NCI-H2227 (cell line): ENCODE measurements around the gene CENPS.
"Not testable (repeated sequence)": the region's sequence is repeated elsewhere in the genome, so short reads cannot be mapped to it uniquely, and the experiment has no call there.

Experiments
- DNase-seq: peaks from one replicate; lab custom pipeline; 2025; ENCODE audit not compliant: unreplicated experiment; lab: John Stamatoyannopoulos, UW

Gene CENPS

GRCh38 chr1:10418741-10419140 lies 11.5 kb upstream of the CENPS start:
- not testable (repeated sequence) for DNase-seq

GRCh38 chr1:10419351-10419750 lies 10.9 kb upstream of the CENPS start:
- no peak for DNase-seq

GRCh38 chr1:10421637-10422036 lies 8.6 kb upstream of the CENPS start:
- DNase-seq, result no peak

- no peak for DNase-seq
These were observed 6.2 kb upstream of the CENPS start for GRCh38 chr1:10424034-10424433.

GRCh38 chr1:10424651-10425050 lies 5.6 kb upstream of the CENPS start:
- no peak for DNase-seq

- not testable (repeated sequence) for DNase-seq
These were observed 4.3 kb upstream of the CENPS start for GRCh38 chr1:10425826-10426534.

- not testable (repeated sequence) for DNase-seq
These were observed 3.7 kb upstream of the CENPS start for GRCh38 chr1:10426535-10426848.

- no peak for DNase-seq
These were observed 1.2 kb upstream of the CENPS start for GRCh38 chr1:10428984-10429383.

- DNase-seq, result no peak
These were observed 391 bp upstream of the CENPS start for GRCh38 chr1:10429868-10430215.

- no peak for DNase-seq
These were observed 967 bp downstream of the CENPS start for GRCh38 chr1:10431070-10431730.

- no peak for DNase-seq
These were observed 2.9 kb downstream of the CENPS start for GRCh38 chr1:10432910-10433700.

- no peak for DNase-seq
These were observed 3.6 kb downstream of the CENPS start for GRCh38 chr1:10433790-10434189.

- no peak for DNase-seq
These were observed 4.4 kb downstream of the CENPS start for GRCh38 chr1:10434590-10434989.

GRCh38 chr1:10437052-10437451 lies 6.8 kb downstream of the CENPS start:
- no peak for DNase-seq

- no peak for DNase-seq
These were observed 8.5 kb downstream of the CENPS start for GRCh38 chr1:10438677-10439163.

GRCh38 chr1:10440305-10440704 lies 10.1 kb downstream of the CENPS start:
- DNase-seq, result no peak

GRCh38 chr1:10440794-10441193 lies 10.6 kb downstream of the CENPS start:
- no peak for DNase-seq

GRCh38 chr1:10444248-10444647 lies 14.0 kb downstream of the CENPS start:
- no peak for DNase-seq

GRCh38 chr1:10444795-10445397 lies 14.7 kb downstream of the CENPS start:
- no peak for DNase-seq

- DNase-seq, result no peak
These were observed 16.7 kb downstream of the CENPS start for GRCh38 chr1:10446790-10447422.

- peak; percentile 42 for DNase-seq
These were observed 19.5 kb downstream of the CENPS start, which contains the start of gene CORT for GRCh38 chr1:10449751-10450150. TSS of gene CORT (plus strand) at chr1:10450031. CDS start at chr1:10450224, 193 bp downstream.
